ENCODE results near the gene PCSK6. TPM values are rescaled to one million over a fixed set of nuclear protein-coding genes. Genes with fewer than 3 reads are reported as not detected.

PCSK6 gene
- polyA plus RNA-seq, 1 experiment = 0.29 TPM

DNA sequence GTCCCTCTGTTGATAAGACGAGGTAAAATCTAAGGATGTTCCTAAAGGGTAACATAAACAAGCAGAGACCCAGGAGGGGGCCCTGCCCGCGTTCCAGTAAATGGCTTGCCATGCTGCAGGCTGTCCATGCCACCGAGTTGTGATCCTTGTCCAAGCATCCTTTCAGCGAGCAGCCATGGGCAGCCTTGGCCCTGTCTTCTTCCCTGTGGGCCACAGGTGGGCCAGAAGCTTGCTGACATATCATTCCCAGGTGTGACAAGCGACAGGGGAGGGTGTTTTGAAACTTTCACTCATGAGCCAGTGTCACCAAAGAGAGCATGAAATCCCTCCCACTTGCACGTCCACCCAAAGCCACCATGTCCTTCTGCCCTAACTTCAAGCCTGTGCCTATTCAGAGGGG, 53.7 kb downstream of the PCSK6 start:
- TF ChIP-seq, protein P1, sequence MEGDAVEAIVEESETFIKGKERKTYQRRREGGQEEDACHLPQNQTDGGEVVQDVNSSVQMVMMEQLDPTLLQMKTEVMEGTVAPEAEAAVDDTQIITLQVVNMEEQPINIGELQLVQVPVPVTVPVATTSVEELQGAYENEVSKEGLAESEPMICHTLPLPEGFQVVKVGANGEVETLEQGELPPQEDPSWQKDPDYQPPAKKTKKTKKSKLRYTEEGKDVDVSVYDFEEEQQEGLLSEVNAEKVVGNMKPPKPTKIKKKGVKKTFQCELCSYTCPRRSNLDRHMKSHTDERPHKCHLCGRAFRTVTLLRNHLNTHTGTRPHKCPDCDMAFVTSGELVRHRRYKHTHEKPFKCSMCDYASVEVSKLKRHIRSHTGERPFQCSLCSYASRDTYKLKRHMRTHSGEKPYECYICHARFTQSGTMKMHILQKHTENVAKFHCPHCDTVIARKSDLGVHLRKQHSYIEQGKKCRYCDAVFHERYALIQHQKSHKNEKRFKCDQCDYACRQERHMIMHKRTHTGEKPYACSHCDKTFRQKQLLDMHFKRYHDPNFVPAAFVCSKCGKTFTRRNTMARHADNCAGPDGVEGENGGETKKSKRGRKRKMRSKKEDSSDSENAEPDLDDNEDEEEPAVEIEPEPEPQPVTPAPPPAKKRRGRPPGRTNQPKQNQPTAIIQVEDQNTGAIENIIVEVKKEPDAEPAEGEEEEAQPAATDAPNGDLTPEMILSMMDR (IDR thresholded peaks at IDR 0.05; ENCODE audit: insufficient read depth, low read depth, low read length) = no peak
- POLR2A ChIA-PET = no interaction called here
- Histone ChIP-seq H3K36me3 (ENCODE audit: control insufficient read depth, insufficient read depth, low read length) (no peaks in the 10 kb centered on the region), H3K4me3 (ENCODE audit: low read depth, low read length) (no peak overlapping the region), H3K27me3 (ENCODE audit: control insufficient read depth, insufficient read depth, low read length) (peaks cover 5% of the 10 kb centered on the region)
- no peak for DNase-seq (ENCODE audit: low read depth)
- CTCF ChIA-PET = no interaction called here

DNA sequence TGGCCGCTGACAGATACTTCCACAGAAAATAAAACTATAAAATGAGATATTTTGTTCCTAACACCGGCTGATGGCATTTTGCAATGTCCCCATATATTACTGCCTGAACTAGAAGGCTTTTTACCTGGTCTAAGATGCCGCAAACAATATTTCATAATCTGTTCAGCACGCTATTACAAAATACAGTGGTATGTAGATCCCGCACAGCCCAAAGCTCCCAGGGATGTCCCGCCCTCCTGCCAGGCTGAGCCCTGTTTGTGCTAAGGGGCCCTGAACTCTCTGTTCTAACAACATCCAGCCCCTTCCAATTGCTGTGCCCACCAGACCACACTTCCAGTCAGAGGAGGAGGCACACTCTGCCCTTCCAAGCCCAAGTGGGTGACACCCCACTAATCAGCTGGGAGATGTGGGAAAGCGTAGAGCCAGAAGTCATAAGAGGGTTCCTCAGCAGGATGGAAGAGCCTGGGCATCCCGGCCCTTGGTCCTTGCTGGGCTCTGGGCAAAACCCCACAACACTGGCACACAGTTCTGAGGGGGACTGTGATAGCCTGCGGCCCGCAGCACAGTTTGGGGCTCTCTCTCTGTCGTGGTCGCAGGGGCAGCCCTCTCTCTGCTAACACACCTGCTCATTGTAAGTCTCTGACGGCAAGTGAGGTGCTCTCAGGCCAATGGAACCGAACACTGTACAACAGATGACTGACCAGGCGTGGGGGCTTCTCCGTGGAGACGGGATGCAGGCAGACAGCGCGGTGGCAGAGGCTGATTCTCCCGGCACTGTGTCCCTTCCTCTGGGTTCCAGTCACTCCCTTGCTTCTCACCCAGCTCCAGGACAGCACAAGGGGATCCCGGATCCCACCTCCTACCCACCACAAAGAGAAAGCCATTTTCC, 55.2 kb downstream of the PCSK6 start:
- peaks cover 5% of the 10 kb centered on the region for H3K27me3 ChIP-seq (ENCODE audit: control insufficient read depth, insufficient read depth, low read length)
- no peak overlapping the region for H3K4me3 ChIP-seq (ENCODE audit: low read depth, low read length)
- POLR2A ChIA-PET = no interaction called here
- DNase-seq (ENCODE audit: low read depth) = no peak
- TF ChIP-seq, protein P1 (IDR thresholded peaks at IDR 0.05; ENCODE audit: insufficient read depth, low read depth, low read length) = no peak
- H3K36me3 ChIP-seq (ENCODE audit: control insufficient read depth, insufficient read depth, low read length) = no peaks in the 10 kb centered on the region
- CTCF ChIA-PET = no interaction called here

DNA sequence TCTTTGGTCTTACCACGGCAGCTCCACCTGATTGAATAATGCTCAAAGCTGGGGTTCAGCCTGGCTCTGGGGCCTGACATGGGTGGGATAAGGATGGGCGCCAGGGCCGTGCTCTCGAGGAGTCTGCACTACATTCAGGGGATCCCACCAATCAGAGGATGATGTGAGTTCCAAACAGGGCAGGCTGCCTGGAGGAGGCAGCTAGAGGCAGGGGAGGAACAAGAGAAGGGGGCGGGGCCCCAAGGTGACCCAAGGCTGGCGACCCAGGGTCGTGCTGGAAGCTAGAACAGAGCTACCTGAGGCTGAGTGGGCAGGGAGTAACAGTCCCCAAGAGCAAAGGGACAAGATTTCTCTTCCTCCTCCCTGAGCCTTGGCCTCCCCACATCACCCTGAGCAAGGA, 56.1 kb downstream of the PCSK6 start:
- no peak overlapping the region for H3K4me3 ChIP-seq (ENCODE audit: low read depth, low read length)
- CTCF ChIA-PET = no interaction called here
- DNase-seq (ENCODE audit: low read depth) = no peak
- POLR2A ChIA-PET = no interaction called here
- no peaks in the 10 kb centered on the region for H3K36me3 ChIP-seq (ENCODE audit: control insufficient read depth, insufficient read depth, low read length)
- TF ChIP-seq, protein P1 (IDR thresholded peaks at IDR 0.05; ENCODE audit: insufficient read depth, low read depth, low read length) = no peak
- H3K27me3 ChIP-seq (ENCODE audit: control insufficient read depth, insufficient read depth, low read length) = peaks cover 5% of the 10 kb centered on the region

DNA sequence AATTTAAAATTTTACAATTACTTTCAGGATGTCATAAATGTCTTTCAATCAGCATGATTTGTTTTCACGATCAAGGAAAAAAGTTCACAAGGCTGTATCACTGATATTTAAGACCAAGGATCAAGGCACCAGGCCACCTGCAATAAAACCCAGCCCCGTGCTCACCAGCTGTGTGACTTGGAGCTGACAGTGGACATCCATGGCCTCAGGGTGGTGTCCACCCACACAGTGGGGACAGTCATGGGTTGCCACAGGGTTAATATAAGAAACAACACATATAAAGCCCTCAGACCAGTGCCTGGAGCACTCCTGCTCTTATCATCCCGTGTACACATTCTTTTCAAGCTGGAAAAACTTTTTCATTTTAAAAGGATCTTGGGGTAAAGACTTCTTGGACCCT, 56.5 kb downstream of the PCSK6 start:
- Histone ChIP-seq H3K27me3 (ENCODE audit: control insufficient read depth, insufficient read depth, low read length) (peaks cover 5% of the 10 kb centered on the region), H3K36me3 (ENCODE audit: control insufficient read depth, insufficient read depth, low read length) (no peaks in the 10 kb centered on the region), H3K4me3 (ENCODE audit: low read depth, low read length) (no peak overlapping the region)
- no peak for DNase-seq (ENCODE audit: low read depth)
- TF ChIP-seq, protein P1 (IDR thresholded peaks at IDR 0.05; ENCODE audit: insufficient read depth, low read depth, low read length) = no peak
- ChIA-PET CTCF (no interaction called here), POLR2A (no interaction called here)

DNA sequence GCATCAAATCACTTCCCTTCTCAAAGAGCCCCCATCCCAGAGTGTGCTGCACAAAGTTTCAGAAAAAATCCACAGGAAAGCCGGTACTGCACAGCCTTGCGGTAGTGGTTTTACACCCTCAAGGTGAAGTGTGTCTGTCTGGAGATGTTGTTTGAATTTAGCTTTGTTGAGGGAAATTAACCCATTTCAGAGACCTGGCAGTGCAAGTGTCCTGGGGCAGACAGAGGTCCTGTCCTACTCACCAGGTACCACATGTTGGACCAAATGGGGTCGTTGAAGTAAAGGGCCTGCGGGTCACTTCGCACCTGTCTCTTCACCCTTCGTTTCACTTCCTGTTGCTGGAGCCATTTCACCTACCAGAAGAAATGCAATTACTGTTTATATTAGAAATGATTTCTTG, 57.8 kb downstream of the PCSK6 start:
- H3K4me3 ChIP-seq (ENCODE audit: low read depth, low read length) = no peak overlapping the region
- no peaks in the 10 kb centered on the region for H3K36me3 ChIP-seq (ENCODE audit: control insufficient read depth, insufficient read depth, low read length)
- POLR2A ChIA-PET = no interaction called here
- no peak for DNase-seq (ENCODE audit: low read depth)
- H3K27me3 ChIP-seq (ENCODE audit: control insufficient read depth, insufficient read depth, low read length) = peaks cover 5% of the 10 kb centered on the region
- CTCF ChIA-PET = no interaction called here
- TF ChIP-seq, protein P1 (IDR thresholded peaks at IDR 0.05; ENCODE audit: insufficient read depth, low read depth, low read length) = no peak

All from BJ (cell line).